ENCODE results near the gene TCF4. TPM values are rescaled to one million over a fixed set of nuclear protein-coding genes. Genes with fewer than 3 reads are reported as not detected.

The TCF4 gene
- total RNA-seq, 1 experiment from 2014 or later, result 0.42 TPM

DNA sequence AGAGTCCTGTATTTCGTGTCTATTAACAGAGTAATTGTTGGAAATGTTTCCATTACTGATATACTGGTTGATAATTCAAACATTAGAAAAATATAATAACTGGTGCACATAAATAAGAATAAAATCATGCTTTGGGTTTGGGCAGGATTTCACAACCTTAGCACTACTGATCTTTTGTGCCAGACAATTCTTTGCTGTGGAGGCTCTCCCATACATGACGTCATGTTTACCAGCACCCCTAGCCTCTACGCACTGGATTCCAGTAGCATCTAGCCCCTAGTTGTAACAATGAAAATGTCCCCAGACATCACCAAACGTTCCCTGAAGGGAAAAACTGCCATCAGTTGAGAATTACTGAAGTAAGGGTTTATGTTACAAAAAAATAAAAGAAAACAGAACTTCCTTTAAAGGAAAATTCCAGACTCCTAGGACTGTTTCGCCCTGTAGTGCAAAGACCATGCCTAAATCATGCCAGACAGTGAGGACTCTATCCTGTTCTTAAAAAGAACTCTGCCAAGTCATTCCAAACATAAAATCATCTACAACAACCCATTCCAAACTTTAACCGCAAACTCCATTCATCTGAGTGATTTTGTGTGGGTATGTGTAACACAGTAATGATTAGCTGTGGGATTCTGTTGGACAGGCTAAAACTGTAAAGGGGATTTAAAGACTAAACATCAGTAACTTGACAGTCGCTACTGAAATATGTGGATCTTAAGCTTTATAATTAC lies 315.3 kb downstream of the TCF4 start:
- BruUV-seq (replicated peaks), result no TSS peak
- H3K27ac ChIP-seq (ENCODE audit: low read depth, low read length), result no peak overlapping the region
- H3K4me3 ChIP-seq (replicated peaks in 1 of 2; ENCODE audit: low read depth in 1 of 2, low read length in 2 of 2), result no peak overlapping the region
- no peaks in the 10 kb centered on the region for H3K4me1 ChIP-seq (ENCODE audit: control insufficient read depth in 1 of 2, insufficient read depth in 2 of 2, low read length in 2 of 2)
- no peaks in the 10 kb centered on the region for H4K20me1 ChIP-seq (ENCODE audit: insufficient read depth)
- no peaks in the 10 kb centered on the region for H3K9me2 ChIP-seq (ENCODE audit: insufficient read depth)
- no peak overlapping the region for H3K9ac ChIP-seq (ENCODE audit: low read length)
- H2AFZ ChIP-seq (ENCODE audit: low read depth, low read length, poor library complexity, severe bottlenecking), result no peak overlapping the region
- no peaks in the 10 kb centered on the region for H3K79me2 ChIP-seq (ENCODE audit: insufficient read depth, low read length)
- intact Hi-C loops (cut with micrococcal nuclease), result no loop called here
- ATAC-seq, result no peak
- RAD21 ChIA-PET (ENCODE audit: low non-redundant PET in 1 of 2, low total read pairs in 2 of 2, uncharacterized antibody in 2 of 2, unreplicated experiment in 2 of 2), result no interaction called here
- TF ChIP-seq CEBPB (IDR thresholded peaks at IDR 0.05; ENCODE audit: low read depth), result no peak
- no peak for TF ChIP-seq RAD21 (IDR thresholded peaks at IDR 0.05; ENCODE audit: low read depth)
- no peak for TF ChIP-seq CBX3 (IDR thresholded peaks at IDR 0.05; ENCODE audit: low read depth)
- TF ChIP-seq EGR1 (IDR thresholded peaks at IDR 0.05; ENCODE audit: low read depth), result no peak
- TF ChIP-seq SP1 (IDR thresholded peaks at IDR 0.05; ENCODE audit: low read depth), result no peak
- TF ChIP-seq, protein P1, sequence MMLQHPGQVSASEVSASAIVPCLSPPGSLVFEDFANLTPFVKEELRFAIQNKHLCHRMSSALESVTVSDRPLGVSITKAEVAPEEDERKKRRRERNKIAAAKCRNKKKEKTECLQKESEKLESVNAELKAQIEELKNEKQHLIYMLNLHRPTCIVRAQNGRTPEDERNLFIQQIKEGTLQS (IDR thresholded peaks at IDR 0.05), result no peak
- TF ChIP-seq, protein P2, sequence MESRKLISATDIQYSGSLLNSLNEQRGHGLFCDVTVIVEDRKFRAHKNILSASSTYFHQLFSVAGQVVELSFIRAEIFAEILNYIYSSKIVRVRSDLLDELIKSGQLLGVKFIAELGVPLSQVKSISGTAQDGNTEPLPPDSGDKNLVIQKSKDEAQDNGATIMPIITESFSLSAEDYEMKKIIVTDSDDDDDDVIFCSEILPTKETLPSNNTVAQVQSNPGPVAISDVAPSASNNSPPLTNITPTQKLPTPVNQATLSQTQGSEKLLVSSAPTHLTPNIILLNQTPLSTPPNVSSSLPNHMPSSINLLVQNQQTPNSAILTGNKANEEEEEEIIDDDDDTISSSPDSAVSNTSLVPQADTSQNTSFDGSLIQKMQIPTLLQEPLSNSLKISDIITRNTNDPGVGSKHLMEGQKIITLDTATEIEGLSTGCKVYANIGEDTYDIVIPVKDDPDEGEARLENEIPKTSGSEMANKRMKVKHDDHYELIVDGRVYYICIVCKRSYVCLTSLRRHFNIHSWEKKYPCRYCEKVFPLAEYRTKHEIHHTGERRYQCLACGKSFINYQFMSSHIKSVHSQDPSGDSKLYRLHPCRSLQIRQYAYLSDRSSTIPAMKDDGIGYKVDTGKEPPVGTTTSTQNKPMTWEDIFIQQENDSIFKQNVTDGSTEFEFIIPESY (IDR thresholded peaks at IDR 0.05; ENCODE audit: extremely low read depth, insufficient replicate concordance, low read length), result no peak
- no peak for TF ChIP-seq SRF (IDR thresholded peaks at IDR 0.05; ENCODE audit: low read depth)
- TF ChIP-seq ZFX (IDR thresholded peaks at IDR 0.05), result no peak
- no peaks in the 10 kb centered on the region for H3K9me3 ChIP-seq (ENCODE audit: control insufficient read depth in 1 of 2, insufficient read depth in 1 of 2, low read depth in 1 of 2, low read length in 2 of 2)
- CTCF ChIA-PET, result no interaction called here
- H3K27me3 ChIP-seq (ENCODE audit: insufficient read depth, low read length), result no peaks in the 10 kb centered on the region
- no peak for DNase-seq (ENCODE audit: low read depth, low spot score)
- H3K4me2 ChIP-seq (ENCODE audit: low read length), result no peak overlapping the region
- H3K36me3 ChIP-seq (ENCODE audit: control insufficient read depth in 1 of 2, insufficient read depth in 2 of 2, low read length in 2 of 2), result no peaks in the 10 kb centered on the region
- POLR2A ChIA-PET, result no interaction called here
